Common myeloid progenitor, CD34-positive (primary cell): ENCODE data around the gene EFNA5.

ENCODE experiments used
- CTCF ChIA-PET: fragments of 350-600 bp; sonication (Branson Sonifier 250); formaldehyde crosslinking; loops from one replicate; lab custom pipeline; 2021; ENCODE audit warnings: antibody characterized with exemption; lab: Charles Lee
- POLR2A ChIA-PET: fragments of 350-600 bp; sonication (Branson Sonifier 250); formaldehyde crosslinking; loops from one replicate; lab custom pipeline; 2021; ENCODE audit warnings: antibody characterized with exemption; lab: Charles Lee
- DNase-seq, 3 donors: peaks; one replicate each; pipeline versions ENCODE4 v3.0.0 to v3.0.0-alpha.2; 2013
- H3K27ac ChIP-seq, 2 experiments: 1 replicate in 1 of 2; 2 replicates in 1 of 2; pipeline ENCODE4 v1.7.0; 2013; ENCODE audit warnings: inconsistent platforms in 2 of 2, low read length in 2 of 2, mild to moderate bottlenecking in 2 of 2, low read depth in 1 of 2, moderate library complexity in 1 of 2; ENCODE audit not compliant: severe bottlenecking in 2 of 2, insufficient read depth in 1 of 2, poor library complexity in 1 of 2
- H3K27me3 ChIP-seq, 5 experiments: replicated peaks in 2 of 5; 1 replicate in 3 of 5; 2 replicates in 2 of 5; pipeline versions ENCODE4 v1.6.1 to v1.7.0; 2013; ENCODE audit warnings: low read length in 4 of 5, mild to moderate bottlenecking in 2 of 5, moderate library complexity in 2 of 5, inconsistent platforms in 1 of 5; ENCODE audit not compliant: insufficient read depth in 5 of 5, control insufficient read depth in 4 of 5
- H3K36me3 ChIP-seq, 4 experiments: 1 replicate in 2 of 4; 2 replicates in 2 of 4; pipeline versions ENCODE4 v1.6.1 to v1.7.0; 2013; ENCODE audit warnings: low read length in 3 of 4, control low read depth in 1 of 4, mild to moderate bottlenecking in 1 of 4; ENCODE audit not compliant: control insufficient read depth in 4 of 4, insufficient read depth in 4 of 4
- H3K4me1 ChIP-seq, 4 experiments: 1 replicate in 3 of 4; 2 replicates in 1 of 4; pipeline versions ENCODE4 v1.6.1 to v1.7.1; 2013; ENCODE audit warnings: low read length in 3 of 4, mild to moderate bottlenecking in 3 of 4, control low read depth in 1 of 4, inconsistent platforms in 1 of 4, moderate library complexity in 1 of 4; ENCODE audit not compliant: control insufficient read depth in 4 of 4, insufficient read depth in 4 of 4; ENCODE audit errors: control extremely low read depth in 1 of 4
- H3K4me3 ChIP-seq, 7 experiments: 1 replicate in 4 of 7; 2 replicates in 3 of 7; pipeline versions ENCODE4 v1.5.1 to v1.7.0; 2013; ENCODE audit warnings: mild to moderate bottlenecking in 7 of 7, low read length in 6 of 7, moderate library complexity in 6 of 7, inconsistent platforms in 2 of 7, low read depth in 2 of 7, control low read depth in 1 of 7; ENCODE audit not compliant: insufficient read depth in 4 of 7, control insufficient read depth in 1 of 7; ENCODE audit errors: extremely low read depth in 1 of 7
- H3K9me3 ChIP-seq, 5 experiments: 1 replicate in 4 of 5; 2 replicates in 1 of 5; pipeline versions ENCODE4 v1.6.1 to v1.7.1; 2013; ENCODE audit warnings: low read length in 4 of 5, mild to moderate bottlenecking in 2 of 5, inconsistent platforms in 1 of 5, low read depth in 1 of 5, moderate library complexity in 1 of 5; ENCODE audit not compliant: control insufficient read depth in 4 of 5, insufficient read depth in 2 of 5; ENCODE audit errors: control extremely low read depth in 1 of 5
- WGBS: methylation state at CpG from one replicate; pipeline ENCODE4 v1.1.5; 2013; ENCODE audit not compliant: insufficient coverage; 5-methylcytosine and 5-hydroxymethylcytosine counted together

Gene EFNA5

GRCh38 chr5:107464876-107465275 lies 205.9 kb downstream of the EFNA5 start:
- DNase-seq = no peak
- no peaks in the 10 kb centered on the region for H3K36me3 ChIP-seq
- H3K4me3 ChIP-seq = no peak overlapping the region
- 98% methylated on average over 6 of the region's 8 CpGs for WGBS
- peaks cover 2 to 5% (median 4%) of the 10 kb centered on the region in 4 experiments for H3K4me1 ChIP-seq
- ChIA-PET POLR2A (no interaction called here), CTCF (no interaction called here)
- H3K27ac ChIP-seq = no peak overlapping the region
- peaks cover 0 to 2% (median 0%) of the 10 kb centered on the region in 5 experiments for H3K27me3 ChIP-seq
- no peaks in the 10 kb centered on the region for H3K9me3 ChIP-seq

- no peak for DNase-seq
- H3K9me3 ChIP-seq = no peaks in the 10 kb centered on the region
- no peaks in the 10 kb centered on the region for H3K36me3 ChIP-seq
- 95% methylated on average over 4 of the region's 4 CpGs for WGBS
- H3K4me3 ChIP-seq = no peak overlapping the region
- ChIA-PET CTCF (no interaction called here), POLR2A (no interaction called here)
- peaks cover 0 to 5% (median 3%) of the 10 kb centered on the region in 4 experiments for H3K4me1 ChIP-seq
- no peak overlapping the region for H3K27ac ChIP-seq
- peaks cover 0 to 2% (median 0%) of the 10 kb centered on the region in 5 experiments for H3K27me3 ChIP-seq
Measured at GRCh38 chr5:107464416-107464815, 206.3 kb downstream of the EFNA5 start.

- no peaks in the 10 kb centered on the region for H3K4me1 ChIP-seq
- ChIA-PET CTCF (no interaction called here), POLR2A (no interaction called here)
- WGBS = no CpG with 5 or more reads among the region's 1 CpG
- H3K27ac ChIP-seq = no peak overlapping the region
- H3K9me3 ChIP-seq = no peaks in the 10 kb centered on the region
- no peak overlapping the region for H3K4me3 ChIP-seq
- peaks cover 0 to 2% (median 0%) of the 10 kb centered on the region in 5 experiments for H3K27me3 ChIP-seq
- H3K36me3 ChIP-seq = no peaks in the 10 kb centered on the region
- no peak for DNase-seq
Measured at GRCh38 chr5:107463731-107464130, 207.0 kb downstream of the EFNA5 start.

GRCh38 chr5:107461770-107462169 lies 209.0 kb downstream of the EFNA5 start:
- WGBS = 97% methylated on average over 5 of the region's 5 CpGs
- no peak overlapping the region for H3K27ac ChIP-seq
- H3K9me3 ChIP-seq = no peaks in the 10 kb centered on the region
- POLR2A ChIA-PET = no interaction called here
- H3K36me3 ChIP-seq = no peaks in the 10 kb centered on the region
- CTCF ChIA-PET = no interaction called here
- H3K27me3 ChIP-seq = peaks cover 0 to 2% (median 0%) of the 10 kb centered on the region in 5 experiments
- no peaks in the 10 kb centered on the region for H3K4me1 ChIP-seq
- DNase-seq = no peak
- H3K4me3 ChIP-seq = no peak overlapping the region

DNA sequence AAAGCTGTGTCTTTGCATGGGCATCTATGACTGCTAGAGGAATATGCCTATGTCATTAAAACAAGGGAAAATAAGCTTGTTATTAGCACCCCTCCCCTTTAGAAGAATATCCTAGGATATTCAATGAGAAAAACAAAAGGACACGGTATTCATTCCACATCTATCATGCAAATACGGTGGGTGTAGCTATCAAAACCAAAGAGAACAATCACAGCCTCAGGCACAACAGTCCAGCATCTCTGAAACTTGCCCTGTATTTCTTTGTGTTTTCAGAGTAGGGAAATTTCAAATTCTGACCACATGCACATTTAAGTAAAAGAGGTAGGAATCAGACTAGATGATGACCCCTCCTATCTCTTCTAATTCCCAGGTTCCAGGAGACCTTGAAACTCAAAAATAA lies 209.9 kb downstream of the EFNA5 start:
- no CpG with 5 or more reads among the region's 2 CpGs for WGBS
- Histone ChIP-seq H3K27me3 (peaks cover 0 to 2% (median 0%) of the 10 kb centered on the region in 5 experiments), H3K4me1 (no peaks in the 10 kb centered on the region), H3K36me3 (no peaks in the 10 kb centered on the region), H3K27ac (no peak overlapping the region), H3K4me3 (no peak overlapping the region), H3K9me3 (no peaks in the 10 kb centered on the region)
- no peak for DNase-seq
- POLR2A ChIA-PET = no interaction called here
- CTCF ChIA-PET = no interaction called here

DNA sequence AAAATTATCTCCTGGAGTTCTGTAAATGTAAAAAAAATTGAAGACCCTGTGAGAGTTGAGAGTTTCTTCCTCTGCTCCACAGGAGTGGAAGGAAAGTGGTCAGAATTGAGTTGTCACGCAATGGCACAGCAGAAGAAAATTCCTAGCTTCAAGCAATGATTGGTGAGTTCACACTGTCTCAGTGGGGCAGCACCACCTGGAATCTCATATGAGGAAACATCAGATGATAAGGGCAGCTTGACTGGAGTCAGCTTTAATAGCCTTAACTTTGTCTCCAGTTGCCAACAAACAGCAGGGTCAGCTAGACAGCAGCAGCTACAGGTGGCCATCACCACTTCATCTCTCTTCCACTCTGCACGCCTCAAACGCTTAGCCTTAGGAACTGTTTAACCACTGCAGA lies 211.1 kb downstream of the EFNA5 start:
- WGBS = 95% methylated on average over 2 of the region's 3 CpGs
- CTCF ChIA-PET = no interaction called here
- no peaks in the 10 kb centered on the region for H3K4me1 ChIP-seq

DNA sequence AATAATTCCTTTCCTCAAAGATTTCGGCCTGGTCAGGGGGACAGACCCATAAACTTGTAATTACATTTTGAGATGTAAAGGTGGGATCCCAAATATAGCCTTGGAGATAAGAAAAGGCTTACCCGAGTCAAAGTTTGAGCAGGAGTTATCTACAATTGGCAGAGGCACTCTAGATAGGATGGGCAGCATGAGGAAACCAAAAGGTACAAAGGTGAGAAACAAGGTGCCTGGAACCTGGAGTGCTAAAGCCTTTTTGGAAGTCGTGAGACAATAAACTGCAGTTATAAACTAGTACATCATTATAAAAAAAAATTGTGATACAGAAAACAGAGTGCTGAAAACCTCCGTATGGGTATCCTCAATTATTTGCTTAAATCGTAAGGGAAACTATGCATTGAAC lies 212.4 kb downstream of the EFNA5 start:
- Histone ChIP-seq H3K4me3 (no peak overlapping the region), H3K4me1 (no peaks in the 10 kb centered on the region), H3K36me3 (no peaks in the 10 kb centered on the region), H3K9me3 (no peaks in the 10 kb centered on the region), H3K27ac (no peak overlapping the region), H3K27me3 (peaks cover 0 to 2% (median 0%) of the 10 kb centered on the region in 5 experiments)
- ChIA-PET POLR2A (no interaction called here), CTCF (no interaction called here)
- WGBS = 92% methylated on average over 1 of the region's 5 CpGs
- DNase-seq = no peak

More for the DNA sequence above, 211.1 kb downstream of the EFNA5 start:
- Histone ChIP-seq H3K36me3 (no peaks in the 10 kb centered on the region), H3K27me3 (peaks cover 0 to 2% (median 0%) of the 10 kb centered on the region in 5 experiments), H3K9me3 (no peaks in the 10 kb centered on the region), H3K27ac (no peak overlapping the region), H3K4me3 (no peak overlapping the region)
- POLR2A ChIA-PET = no interaction called here
- DNase-seq = no peak
